ENCODE results near the gene NDUFS2.

GRCh38 chr1:161192476-161193465, 9.4 kb upstream of the NDUFS2 start:
- TF ChIP-seq, protein P1, sequence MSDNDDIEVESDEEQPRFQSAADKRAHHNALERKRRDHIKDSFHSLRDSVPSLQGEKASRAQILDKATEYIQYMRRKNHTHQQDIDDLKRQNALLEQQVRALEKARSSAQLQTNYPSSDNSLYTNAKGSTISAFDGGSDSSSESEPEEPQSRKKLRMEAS (IDR thresholded peaks at IDR 0.05), result no peak
- TF ChIP-seq RAD21 (IDR thresholded peaks at IDR 0.05; ENCODE audit: low read depth) (peak; percentile 72), EP300 (IDR thresholded peaks at IDR 0.05; ENCODE audit: borderline replicate concordance) (no peak), NFIC (IDR thresholded peaks at IDR 0.05) (no peak), FOXM1 (IDR thresholded peaks at IDR 0.05; ENCODE audit: borderline replicate concordance, low read depth) (no peak), USF1 (IDR thresholded peaks at IDR 0.05) (no peak), CEBPB (IDR thresholded peaks at IDR 0.05) (no peak), CREB1 (IDR thresholded peaks at IDR 0.05; ENCODE audit: low read depth) (no peak), YY1 (IDR thresholded peaks at IDR 0.05; ENCODE audit: low read depth) (no peak), TEAD4 (IDR thresholded peaks at IDR 0.05) (no peak), TAF1 (IDR thresholded peaks at IDR 0.05; ENCODE audit: low read depth) (no peak), ZBTB7A (IDR thresholded peaks at IDR 0.05; ENCODE audit: low read depth) (no peak), EGR1 (IDR thresholded peaks at IDR 0.05) (no peak)
- TF ChIP-seq, protein P2, sequence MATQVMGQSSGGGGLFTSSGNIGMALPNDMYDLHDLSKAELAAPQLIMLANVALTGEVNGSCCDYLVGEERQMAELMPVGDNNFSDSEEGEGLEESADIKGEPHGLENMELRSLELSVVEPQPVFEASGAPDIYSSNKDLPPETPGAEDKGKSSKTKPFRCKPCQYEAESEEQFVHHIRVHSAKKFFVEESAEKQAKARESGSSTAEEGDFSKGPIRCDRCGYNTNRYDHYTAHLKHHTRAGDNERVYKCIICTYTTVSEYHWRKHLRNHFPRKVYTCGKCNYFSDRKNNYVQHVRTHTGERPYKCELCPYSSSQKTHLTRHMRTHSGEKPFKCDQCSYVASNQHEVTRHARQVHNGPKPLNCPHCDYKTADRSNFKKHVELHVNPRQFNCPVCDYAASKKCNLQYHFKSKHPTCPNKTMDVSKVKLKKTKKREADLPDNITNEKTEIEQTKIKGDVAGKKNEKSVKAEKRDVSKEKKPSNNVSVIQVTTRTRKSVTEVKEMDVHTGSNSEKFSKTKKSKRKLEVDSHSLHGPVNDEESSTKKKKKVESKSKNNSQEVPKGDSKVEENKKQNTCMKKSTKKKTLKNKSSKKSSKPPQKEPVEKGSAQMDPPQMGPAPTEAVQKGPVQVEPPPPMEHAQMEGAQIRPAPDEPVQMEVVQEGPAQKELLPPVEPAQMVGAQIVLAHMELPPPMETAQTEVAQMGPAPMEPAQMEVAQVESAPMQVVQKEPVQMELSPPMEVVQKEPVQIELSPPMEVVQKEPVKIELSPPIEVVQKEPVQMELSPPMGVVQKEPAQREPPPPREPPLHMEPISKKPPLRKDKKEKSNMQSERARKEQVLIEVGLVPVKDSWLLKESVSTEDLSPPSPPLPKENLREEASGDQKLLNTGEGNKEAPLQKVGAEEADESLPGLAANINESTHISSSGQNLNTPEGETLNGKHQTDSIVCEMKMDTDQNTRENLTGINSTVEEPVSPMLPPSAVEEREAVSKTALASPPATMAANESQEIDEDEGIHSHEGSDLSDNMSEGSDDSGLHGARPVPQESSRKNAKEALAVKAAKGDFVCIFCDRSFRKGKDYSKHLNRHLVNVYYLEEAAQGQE (IDR thresholded peaks at IDR 0.05; ENCODE audit: low read depth), result no peak

Data from Ishikawa (cell line).